HEK293 (cell line): ENCODE results near the gene OTUD6A.

Source experiments
- CTCF ChIA-PET: fragments of 350-600 bp; formaldehyde crosslinking; extraction: SDS; loops from one replicate; lab custom pipeline; 2021; ENCODE audit warnings: antibody characterized with exemption; lab: Yijun Ruan, JAX
- POLR2A ChIA-PET: fragments of 300-600 bp; formaldehyde crosslinking; extraction: SDS; loops from one replicate; lab custom pipeline; 2020; ENCODE audit warnings: antibody characterized with exemption, inconsistent platforms; lab: Yijun Ruan, JAX
- H3K27ac ChIP-seq: fragments of 200-500 bp; sonication (Bioruptor generic); 2 replicates; pipeline ENCODE4 v1.5.1; 2014; ENCODE audit warnings: low read depth, low read length, control low read depth, inconsistent platforms; ENCODE audit errors: extremely low read depth
- H3K36me3 ChIP-seq, 2 experiments: fragments of 200-500 bp in 1 of 2; sonication (Bioruptor generic) in 1 of 2; 1 replicate in 1 of 2; 2 replicates in 1 of 2; pipeline ENCODE4 v1.5.1; 2014 to 2017; ENCODE audit warnings: inconsistent platforms in 2 of 2, low read length in 2 of 2; ENCODE audit not compliant: control insufficient read depth in 2 of 2, insufficient read depth in 1 of 2
- H3K4me1 ChIP-seq: fragments of 200-500 bp; sonication (Bioruptor generic); 2 replicates; pipeline ENCODE4 v1.5.1; 2014; ENCODE audit warnings: mild to moderate bottlenecking, low read length, inconsistent platforms; ENCODE audit not compliant: control insufficient read depth, insufficient read depth
- H3K4me3 ChIP-seq: 2 replicates; pipeline ENCODE4 v1.5.1; 2011; ENCODE audit warnings: low read depth, mild to moderate bottlenecking, control low read depth, low read length, moderate library complexity
- H3K9me3 ChIP-seq: fragments of 200-500 bp; sonication (Bioruptor generic); 2 replicates; pipeline ENCODE4 v1.5.1; 2014; ENCODE audit warnings: low read depth, low read length, inconsistent platforms; ENCODE audit not compliant: control insufficient read depth, insufficient read depth
- GLI2 ChIP-seq: fragments of 450-650 bp; formaldehyde crosslinking; IDR thresholded peaks from 2 replicates; pipeline ENCODE4; 2017; ENCODE audit warnings: missing biosample characterization, missing genetic modification characterization, low read depth, borderline replicate concordance
- HOXC10 ChIP-seq: sonication (generic); formaldehyde crosslinking; IDR thresholded peaks from 2 replicates; pipeline ENCODE4 v1.8.1; 2023; ENCODE audit warnings: mild to moderate bottlenecking, missing genetic modification reagents
- OVOL3 ChIP-seq: fragments of 450-650 bp; formaldehyde crosslinking; IDR thresholded peaks from 2 replicates; pipeline ENCODE4 v1.5.1; 2016; ENCODE audit warnings: missing biosample characterization, missing genetic modification characterization
- SETDB1 ChIP-seq: IDR thresholded peaks from one replicate; pipeline ENCODE4 v1.6.1; 2017; ENCODE audit warnings: mild to moderate bottlenecking, low read length, moderate library complexity, mixed read lengths; ENCODE audit not compliant: insufficient read length
- SP7 ChIP-seq: fragments of 450-650 bp; formaldehyde crosslinking; IDR thresholded peaks from 2 replicates; pipeline ENCODE4 v1.5.1; 2016; ENCODE audit warnings: missing biosample characterization, missing genetic modification characterization
- ZBTB20 ChIP-seq: fragments of 450-650 bp; formaldehyde crosslinking; IDR thresholded peaks from 2 replicates; pipeline ENCODE4 v1.5.1; 2016; ENCODE audit warnings: missing biosample characterization, missing genetic modification characterization
- ZIC2 ChIP-seq: fragments of 450-650 bp; formaldehyde crosslinking; IDR thresholded peaks from 2 replicates; pipeline ENCODE4 v1.5.1; 2016; ENCODE audit warnings: missing biosample characterization, missing genetic modification characterization
- ZNF10 ChIP-seq: fragments of 450-650 bp; formaldehyde crosslinking; IDR thresholded peaks from 2 replicates; pipeline ENCODE4 v1.5.1; 2017; ENCODE audit warnings: missing biosample characterization, missing genetic modification characterization
- ZNF121 ChIP-seq: fragments of 450-650 bp; formaldehyde crosslinking; IDR thresholded peaks from 2 replicates; pipeline ENCODE4 v1.5.1; 2016; ENCODE audit warnings: missing biosample characterization, missing genetic modification characterization
- ZNF274 ChIP-seq, 2 experiments: fragments of 200-500 bp in 1 of 2; fragments of 450-650 bp in 1 of 2; sonication (Bioruptor generic) in 1 of 2; formaldehyde crosslinking in 1 of 2; IDR thresholded peaks; 2 replicates each; pipeline versions ENCODE4 v1.5.1 to v1.6.1; 2014 to 2016; ENCODE audit warnings: borderline replicate concordance in 1 of 2, inconsistent platforms in 1 of 2, low read length in 1 of 2, missing biosample characterization in 1 of 2, missing genetic modification characterization in 1 of 2
- ZNF341 ChIP-seq: fragments of 450-650 bp; formaldehyde crosslinking; IDR thresholded peaks from 2 replicates; pipeline ENCODE4; 2016; ENCODE audit warnings: low read depth, missing biosample characterization, missing genetic modification characterization
- ZNF404 ChIP-seq: fragments of 450-650 bp; formaldehyde crosslinking; IDR thresholded peaks from 2 replicates; pipeline ENCODE4 v1.5.1; 2017; ENCODE audit warnings: missing biosample characterization, missing genetic modification characterization
- ZNF677 ChIP-seq: fragments of 450-650 bp; IDR thresholded peaks from 2 replicates; pipeline ENCODE4 v1.5.0; 2018; ENCODE audit warnings: missing biosample characterization, mild to moderate bottlenecking, missing genetic modification characterization, moderate library complexity
- ZSCAN16 ChIP-seq: fragments of 450-650 bp; formaldehyde crosslinking; IDR thresholded peaks from 2 replicates; pipeline ENCODE4 v1.5.1; 2016; ENCODE audit warnings: missing biosample characterization, missing genetic modification characterization
- TF ChIP-seq, protein P1 (sequence below): fragments of 450-650 bp; formaldehyde crosslinking; IDR thresholded peaks from 2 replicates; pipeline ENCODE4 v1.5.1; 2017; ENCODE audit warnings: missing biosample characterization, missing genetic modification characterization
- TF ChIP-seq, protein P2 (sequence below): fragments of 450-650 bp; formaldehyde crosslinking; IDR thresholded peaks from 2 replicates; pipeline ENCODE4 v1.5.1; 2016; ENCODE audit warnings: missing biosample characterization, missing genetic modification characterization
- TF ChIP-seq, protein P3 (sequence below): fragments of 450-650 bp; formaldehyde crosslinking; optimal IDR thresholded peaks from 2 replicates; pipeline ENCODE3; 2016; ENCODE audit warnings: missing biosample characterization, mild to moderate bottlenecking, missing genetic modification characterization
- TF ChIP-seq, protein P4 (sequence below): fragments of 450-650 bp; formaldehyde crosslinking; IDR thresholded peaks from 2 replicates; pipeline ENCODE4 v1.5.1; 2016; ENCODE audit warnings: missing biosample characterization, missing genetic modification characterization
- TF ChIP-seq, protein P5 (sequence below): fragments of 450-650 bp; formaldehyde crosslinking; IDR thresholded peaks from 2 replicates; pipeline ENCODE4 v1.5.1; 2017; ENCODE audit warnings: missing biosample characterization, missing genetic modification characterization
- TF ChIP-seq, protein P6 (sequence below): fragments of 450-650 bp; formaldehyde crosslinking; IDR thresholded peaks from 2 replicates; pipeline ENCODE4 v1.5.1; 2016; ENCODE audit warnings: missing biosample characterization, missing genetic modification characterization

The OTUD6A gene

DNA sequence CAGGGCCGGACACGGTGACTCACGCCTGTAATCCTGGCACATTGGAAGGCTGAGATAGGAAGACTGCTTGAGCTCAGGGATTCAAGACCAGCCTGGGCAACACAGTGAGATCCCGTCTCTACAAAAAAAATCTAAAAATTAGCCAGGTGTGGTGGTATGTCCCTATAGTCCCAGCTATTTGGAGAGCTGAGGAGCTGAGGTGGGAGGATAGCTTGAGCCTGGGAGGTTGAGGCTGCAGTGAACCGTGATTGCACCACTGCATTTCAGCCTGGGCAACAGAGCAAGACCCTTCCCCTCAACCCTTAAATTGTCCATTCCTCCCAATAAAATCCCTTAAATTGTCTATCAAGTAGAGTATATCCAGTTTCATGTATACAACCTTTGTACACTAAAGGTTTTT is 17.0 kb downstream of the OTUD6A start:
- H3K4me3 ChIP-seq = no peak overlapping the region
- H3K27ac ChIP-seq = no peak overlapping the region
- H3K9me3 ChIP-seq = no peaks in the 10 kb centered on the region
- POLR2A ChIA-PET = no interaction called here
- H3K4me1 ChIP-seq = no peaks in the 10 kb centered on the region
- no peaks in the 10 kb centered on the region for H3K36me3 ChIP-seq
- CTCF ChIA-PET = interaction anchor here (0.6 to 2.8 kb wide), 4 partner anchors 8 to 661 kb away, joined by 3 to 9 read pairs (median 4); no protein-coding TSS in a partner anchor
- TF ChIP-seq ZNF274 (IDR thresholded peaks at IDR 0.05; ENCODE audit: low read length) (no peak), ZNF274 (tag by site-specific recombination; IDR thresholded peaks at IDR 0.05; ENCODE audit: borderline replicate concordance) (no peak), HOXC10 (no peak), SETDB1 (no peak), ZNF341 (tag by site-specific recombination) (no peak), ZNF10 (tag by site-specific recombination) (no peak), ZNF121 (tag by site-specific recombination) (peak; percentile 82)
- TF ChIP-seq, protein P1, sequence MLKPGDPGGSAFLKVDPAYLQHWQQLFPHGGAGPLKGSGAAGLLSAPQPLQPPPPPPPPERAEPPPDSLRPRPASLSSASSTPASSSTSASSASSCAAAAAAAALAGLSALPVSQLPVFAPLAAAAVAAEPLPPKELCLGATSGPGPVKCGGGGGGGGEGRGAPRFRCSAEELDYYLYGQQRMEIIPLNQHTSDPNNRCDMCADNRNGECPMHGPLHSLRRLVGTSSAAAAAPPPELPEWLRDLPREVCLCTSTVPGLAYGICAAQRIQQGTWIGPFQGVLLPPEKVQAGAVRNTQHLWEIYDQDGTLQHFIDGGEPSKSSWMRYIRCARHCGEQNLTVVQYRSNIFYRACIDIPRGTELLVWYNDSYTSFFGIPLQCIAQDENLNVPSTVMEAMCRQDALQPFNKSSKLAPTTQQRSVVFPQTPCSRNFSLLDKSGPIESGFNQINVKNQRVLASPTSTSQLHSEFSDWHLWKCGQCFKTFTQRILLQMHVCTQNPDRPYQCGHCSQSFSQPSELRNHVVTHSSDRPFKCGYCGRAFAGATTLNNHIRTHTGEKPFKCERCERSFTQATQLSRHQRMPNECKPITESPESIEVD (tag by site-specific recombination) = no peak
- TF ChIP-seq, protein P2, sequence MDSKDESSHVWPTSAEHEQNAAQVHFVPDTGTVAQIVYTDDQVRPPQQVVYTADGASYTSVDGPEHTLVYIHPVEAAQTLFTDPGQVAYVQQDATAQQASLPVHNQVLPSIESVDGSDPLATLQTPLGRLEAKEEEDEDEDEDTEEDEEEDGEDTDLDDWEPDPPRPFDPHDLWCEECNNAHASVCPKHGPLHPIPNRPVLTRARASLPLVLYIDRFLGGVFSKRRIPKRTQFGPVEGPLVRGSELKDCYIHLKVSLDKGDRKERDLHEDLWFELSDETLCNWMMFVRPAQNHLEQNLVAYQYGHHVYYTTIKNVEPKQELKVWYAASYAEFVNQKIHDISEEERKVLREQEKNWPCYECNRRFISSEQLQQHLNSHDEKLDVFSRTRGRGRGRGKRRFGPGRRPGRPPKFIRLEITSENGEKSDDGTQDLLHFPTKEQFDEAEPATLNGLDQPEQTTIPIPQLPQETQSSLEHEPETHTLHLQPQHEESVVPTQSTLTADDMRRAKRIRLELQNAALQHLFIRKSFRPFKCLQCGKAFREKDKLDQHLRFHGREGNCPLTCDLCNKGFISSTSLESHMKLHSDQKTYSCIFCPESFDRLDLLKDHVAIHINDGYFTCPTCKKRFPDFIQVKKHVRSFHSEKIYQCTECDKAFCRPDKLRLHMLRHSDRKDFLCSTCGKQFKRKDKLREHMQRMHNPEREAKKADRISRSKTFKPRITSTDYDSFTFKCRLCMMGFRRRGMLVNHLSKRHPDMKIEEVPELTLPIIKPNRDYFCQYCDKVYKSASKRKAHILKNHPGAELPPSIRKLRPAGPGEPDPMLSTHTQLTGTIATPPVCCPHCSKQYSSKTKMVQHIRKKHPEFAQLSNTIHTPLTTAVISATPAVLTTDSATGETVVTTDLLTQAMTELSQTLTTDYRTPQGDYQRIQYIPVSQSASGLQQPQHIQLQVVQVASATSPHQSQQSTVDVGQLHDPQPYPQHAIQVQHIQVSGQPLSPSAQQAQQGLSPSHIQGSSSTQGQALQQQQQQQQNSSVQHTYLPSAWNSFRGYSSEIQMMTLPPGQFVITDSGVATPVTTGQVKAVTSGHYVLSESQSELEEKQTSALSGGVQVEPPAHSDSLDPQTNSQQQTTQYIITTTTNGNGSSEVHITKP (tag by site-specific recombination) = no peak

DNA sequence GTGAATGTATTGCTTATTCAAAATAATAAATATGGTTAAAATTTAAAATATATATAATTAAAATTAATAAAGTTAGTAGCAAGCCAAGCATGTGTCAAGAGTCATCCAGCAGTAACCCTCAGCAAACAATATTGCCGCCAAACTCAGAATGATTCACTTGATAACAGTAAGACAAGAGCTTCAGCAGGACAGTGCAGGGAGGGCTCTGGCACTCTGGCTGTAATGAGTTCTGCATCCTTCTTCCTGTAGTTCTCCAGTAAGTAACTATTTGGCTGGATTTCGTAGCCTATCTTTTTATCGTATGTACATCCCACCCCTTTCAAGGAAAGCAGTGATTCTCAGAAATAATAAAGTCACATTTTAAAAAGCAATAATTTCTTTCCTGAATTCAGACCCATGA is 17.6 kb downstream of the OTUD6A start:
- ChIA-PET POLR2A (no interaction called here), CTCF (interaction anchor here (0.6 to 2.8 kb wide), 5 partner anchors 8 to 923 kb away, joined by 3 to 9 read pairs (median 3); no protein-coding TSS in a partner anchor)
- no peaks in the 10 kb centered on the region for H3K36me3 ChIP-seq
- H3K27ac ChIP-seq = no peak overlapping the region
- no peaks in the 10 kb centered on the region for H3K4me1 ChIP-seq
- no peaks in the 10 kb centered on the region for H3K9me3 ChIP-seq
- H3K4me3 ChIP-seq = no peak overlapping the region
- TF ChIP-seq ZNF404 (tag by site-specific recombination) (no peak), ZNF677 (tag by site-specific recombination) (no peak), ZSCAN16 (tag by site-specific recombination) (no peak), ZIC2 (tag by site-specific recombination) (no peak), GLI2 (tag by site-specific recombination) (no peak), OVOL3 (tag by site-specific recombination) (no peak), ZBTB20 (tag by site-specific recombination) (no peak), SP7 (tag by site-specific recombination) (no peak)
- TF ChIP-seq, protein P3, sequence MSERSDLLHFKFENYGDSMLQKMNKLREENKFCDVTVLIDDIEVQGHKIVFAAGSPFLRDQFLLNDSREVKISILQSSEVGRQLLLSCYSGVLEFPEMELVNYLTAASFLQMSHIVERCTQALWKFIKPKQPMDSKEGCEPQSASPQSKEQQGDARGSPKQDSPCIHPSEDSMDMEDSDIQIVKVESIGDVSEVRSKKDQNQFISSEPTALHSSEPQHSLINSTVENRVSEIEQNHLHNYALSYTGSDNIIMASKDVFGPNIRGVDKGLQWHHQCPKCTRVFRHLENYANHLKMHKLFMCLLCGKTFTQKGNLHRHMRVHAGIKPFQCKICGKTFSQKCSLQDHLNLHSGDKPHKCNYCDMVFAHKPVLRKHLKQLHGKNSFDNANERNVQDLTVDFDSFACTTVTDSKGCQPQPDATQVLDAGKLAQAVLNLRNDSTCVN (tag by site-specific recombination) = no peak
- TF ChIP-seq, protein P4, sequence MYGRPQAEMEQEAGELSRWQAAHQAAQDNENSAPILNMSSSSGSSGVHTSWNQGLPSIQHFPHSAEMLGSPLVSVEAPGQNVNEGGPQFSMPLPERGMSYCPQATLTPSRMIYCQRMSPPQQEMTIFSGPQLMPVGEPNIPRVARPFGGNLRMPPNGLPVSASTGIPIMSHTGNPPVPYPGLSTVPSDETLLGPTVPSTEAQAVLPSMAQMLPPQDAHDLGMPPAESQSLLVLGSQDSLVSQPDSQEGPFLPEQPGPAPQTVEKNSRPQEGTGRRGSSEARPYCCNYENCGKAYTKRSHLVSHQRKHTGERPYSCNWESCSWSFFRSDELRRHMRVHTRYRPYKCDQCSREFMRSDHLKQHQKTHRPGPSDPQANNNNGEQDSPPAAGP (tag by site-specific recombination) = no peak
- TF ChIP-seq, protein P2 (tag by site-specific recombination) = no peak
- TF ChIP-seq, protein P5, sequence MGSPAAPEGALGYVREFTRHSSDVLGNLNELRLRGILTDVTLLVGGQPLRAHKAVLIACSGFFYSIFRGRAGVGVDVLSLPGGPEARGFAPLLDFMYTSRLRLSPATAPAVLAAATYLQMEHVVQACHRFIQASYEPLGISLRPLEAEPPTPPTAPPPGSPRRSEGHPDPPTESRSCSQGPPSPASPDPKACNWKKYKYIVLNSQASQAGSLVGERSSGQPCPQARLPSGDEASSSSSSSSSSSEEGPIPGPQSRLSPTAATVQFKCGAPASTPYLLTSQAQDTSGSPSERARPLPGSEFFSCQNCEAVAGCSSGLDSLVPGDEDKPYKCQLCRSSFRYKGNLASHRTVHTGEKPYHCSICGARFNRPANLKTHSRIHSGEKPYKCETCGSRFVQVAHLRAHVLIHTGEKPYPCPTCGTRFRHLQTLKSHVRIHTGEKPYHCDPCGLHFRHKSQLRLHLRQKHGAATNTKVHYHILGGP = no peak
- TF ChIP-seq, protein P6, sequence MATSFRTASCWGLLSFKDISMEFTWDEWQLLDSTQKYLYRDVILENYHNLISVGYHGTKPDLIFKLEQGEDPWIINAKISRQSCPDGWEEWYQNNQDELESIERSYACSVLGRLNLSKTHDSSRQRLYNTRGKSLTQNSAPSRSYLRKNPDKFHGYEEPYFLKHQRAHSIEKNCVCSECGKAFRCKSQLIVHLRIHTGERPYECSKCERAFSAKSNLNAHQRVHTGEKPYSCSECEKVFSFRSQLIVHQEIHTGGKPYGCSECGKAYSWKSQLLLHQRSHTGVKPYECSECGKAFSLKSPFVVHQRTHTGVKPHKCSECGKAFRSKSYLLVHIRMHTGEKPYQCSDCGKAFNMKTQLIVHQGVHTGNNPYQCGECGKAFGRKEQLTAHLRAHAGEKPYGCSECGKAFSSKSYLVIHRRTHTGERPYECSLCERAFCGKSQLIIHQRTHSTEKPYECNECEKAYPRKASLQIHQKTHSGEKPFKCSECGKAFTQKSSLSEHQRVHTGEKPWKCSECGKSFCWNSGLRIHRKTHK = no peak
